H1 (cell line): ENCODE data around the gene YWHAE. TPM values are rescaled to one million over a fixed set of nuclear protein-coding genes. Genes with fewer than 3 reads are reported as not detected.
A peak's percentile ranks its signal among the peaks of the same experiment; 100 is the strongest.

Experiments
- ATF2 ChIP-seq: IDR thresholded peaks from 2 replicates; pipeline ENCODE4 v1.6.1; 2012; ENCODE audit warnings: low read length, inconsistent platforms
- ATF3 ChIP-seq: IDR thresholded peaks from 2 replicates; pipeline ENCODE4 v1.6.1; 2011; ENCODE audit warnings: low read depth, mild to moderate bottlenecking, low read length; ENCODE audit not compliant: insufficient read depth
- BACH1 ChIP-seq: IDR thresholded peaks from 2 replicates; pipeline ENCODE4 v1.6.1; 2012; ENCODE audit warnings: low read length, improper control_type of control experiment
- BRCA1 ChIP-seq: IDR thresholded peaks from 2 replicates; pipeline ENCODE4 v1.6.1; 2012; ENCODE audit warnings: low read depth, low read length, improper control_type of control experiment
- CTBP2 ChIP-seq: IDR thresholded peaks from 2 replicates; pipeline ENCODE4 v1.7.0; 2011; ENCODE audit warnings: borderline replicate concordance, mild to moderate bottlenecking, moderate library complexity, mixed read lengths, low read length; ENCODE audit not compliant: insufficient read depth, insufficient read length
- CTCF ChIP-seq, 3 experiments: IDR thresholded peaks; 1 replicate in 2 of 3; 2 replicates in 1 of 3; pipeline versions ENCODE4 v1.5.1 to v1.6.1; 2011; ENCODE audit warnings: low read length in 3 of 3, mild to moderate bottlenecking in 3 of 3, inconsistent platforms in 2 of 3, low read depth in 1 of 3, moderate library complexity in 1 of 3; ENCODE audit not compliant: insufficient read depth in 1 of 3; ENCODE audit errors: control extremely low read depth in 1 of 3
- E2F6 ChIP-seq: IDR thresholded peaks from 2 replicates; pipeline ENCODE4 v1.6.1; 2012; ENCODE audit warnings: inconsistent platforms
- POLR2AphosphoS5 ChIP-seq: IDR thresholded peaks from 2 replicates; pipeline ENCODE4 v1.6.1; 2011; ENCODE audit warnings: low read depth, low read length
- polyA plus RNA-seq, 7 experiments: library from polyadenylated mRNA; depleted of rRNA in 3 of 7; stranded (reverse) in 5 of 7; unstranded in 2 of 7; fragments of >200 nt in 5 of 7; fragments of 200-250 nt in 2 of 7; gene quantifications; 1 replicate in 5 of 7; 2 replicates in 1 of 7; 4 replicates in 1 of 7; pipeline versions ENCODE4 v1.2.1 to v1.2.3, GENCODE V29; 2011 to 2013; ENCODE audit warnings: missing spikeins in 2 of 7, mixed read lengths in 2 of 7
- total RNA-seq: library from RNA; stranded (reverse); fragmentation: NEBNext Ultra II Directional; extraction: Animal tissue kit (Norgen Biotek cat#: 25700); gene quantifications from 2 replicates; pipeline ENCODE4 v1.2.1, GENCODE V29; 2021

The YWHAE gene
- total and polyA plus RNA-seq, 2 of the 8 experiments (the other 6 are each of a cell fraction or from before 2014, with no cell fraction given): 559 to 1,186 TPM

- TF ChIP-seq CTBP2 (no peak), CTCF (IDR thresholded peaks at IDR 0.05; ENCODE audit: control extremely low read depth in 1 of 3, insufficient read depth in 1 of 3, low read depth in 1 of 3, low read length in 3 of 3) (no peak), ATF3 (no peak), BRCA1 (no peak), POLR2AphosphoS5 (peak; percentile 40), E2F6 (no peak), BACH1 (no peak), ATF2 (no peak)
Measured at GRCh38 chr17:1398931-1399678, 917 bp downstream of the YWHAE start (continued).
